Mesenchymal stem cell (in vitro differentiated cells and primary cell): Measurements from ENCODE around the gene CEP72.
"Not testable (repeated sequence)": the region's sequence is repeated elsewhere in the genome, so short reads cannot be mapped to it uniquely, and the experiment has no call there.

ENCODE experiments used
- DNase-seq: peaks from one replicate; pipeline ENCODE4 v3.0.0-alpha.2; 2013
- H2AFZ ChIP-seq: one replicate; pipeline ENCODE4 v1.6.1; 2013; ENCODE audit warnings: low read depth, mild to moderate bottlenecking, control low read depth, inconsistent platforms, low read length, moderate library complexity
- H2AK5ac ChIP-seq: 2 replicates; pipeline ENCODE4 v1.6.1; 2013; ENCODE audit warnings: low read length, moderate library complexity, mild to moderate bottlenecking, inconsistent platforms; ENCODE audit not compliant: severe bottlenecking
- H2BK120ac ChIP-seq: one replicate; pipeline ENCODE4 v1.6.1; 2013; ENCODE audit warnings: low read depth, mild to moderate bottlenecking, inconsistent platforms, low read length, moderate library complexity
- H2BK12ac ChIP-seq, 2 experiments: one replicate each; pipeline ENCODE4 v1.6.1; 2013; ENCODE audit warnings: inconsistent platforms in 2 of 2, low read length in 2 of 2, mild to moderate bottlenecking in 2 of 2, moderate library complexity in 2 of 2, control low read depth in 1 of 2
- H2BK15ac ChIP-seq: one replicate; pipeline ENCODE4 v1.6.1; 2013; ENCODE audit warnings: mild to moderate bottlenecking, low read depth, inconsistent platforms; ENCODE audit not compliant: poor library complexity, severe bottlenecking
- H2BK5ac ChIP-seq: 2 replicates; pipeline ENCODE4 v1.6.1; 2013; ENCODE audit warnings: low read depth, mild to moderate bottlenecking, low read length, control low read depth, inconsistent platforms; ENCODE audit not compliant: poor library complexity, severe bottlenecking
- H3K14ac ChIP-seq, 2 experiments: one replicate each; pipeline ENCODE4 v1.6.1; 2013; ENCODE audit warnings: inconsistent platforms in 2 of 2, low read length in 2 of 2, control low read depth in 1 of 2, mild to moderate bottlenecking in 1 of 2, moderate library complexity in 1 of 2
- H3K18ac ChIP-seq, 2 experiments: one replicate each; pipeline ENCODE4 v1.6.1; 2013; ENCODE audit warnings: inconsistent platforms in 2 of 2, low read length in 2 of 2, control low read depth in 1 of 2, low read depth in 1 of 2, mild to moderate bottlenecking in 1 of 2
- H3K23ac ChIP-seq, 2 experiments: one replicate each; pipeline ENCODE4 v1.6.1; 2013; ENCODE audit warnings: inconsistent platforms in 2 of 2, low read length in 2 of 2, mild to moderate bottlenecking in 2 of 2, moderate library complexity in 2 of 2, control low read depth in 1 of 2
- H3K27ac ChIP-seq: 2 replicates; pipeline ENCODE4 v1.5.1; 2013; ENCODE audit warnings: mild to moderate bottlenecking, moderate library complexity, low read length, control low read depth, inconsistent platforms; ENCODE audit not compliant: poor library complexity, severe bottlenecking
- H3K27me3 ChIP-seq, 2 experiments: 2 replicates each; pipeline versions ENCODE4 v1.6.1 to v1.7.0; 2013; ENCODE audit warnings: low read length in 2 of 2, mild to moderate bottlenecking in 2 of 2, moderate library complexity in 2 of 2, control low read depth in 1 of 2, inconsistent platforms in 1 of 2; ENCODE audit not compliant: control insufficient read depth in 1 of 2, insufficient read depth in 1 of 2
- H3K36me3 ChIP-seq, 2 experiments: 2 replicates each; pipeline versions ENCODE4 v1.6.1 to v1.7.0; 2013; ENCODE audit warnings: low read length in 2 of 2, control low read depth in 1 of 2, inconsistent platforms in 1 of 2, low read depth in 1 of 2, mild to moderate bottlenecking in 1 of 2; ENCODE audit not compliant: insufficient read depth in 2 of 2, control insufficient read depth in 1 of 2
- H3K4ac ChIP-seq, 2 experiments: one replicate each; pipeline ENCODE4 v1.6.1; 2013; ENCODE audit warnings: inconsistent platforms in 2 of 2, low read length in 2 of 2, mild to moderate bottlenecking in 2 of 2, moderate library complexity in 2 of 2, control low read depth in 1 of 2, low read depth in 1 of 2
- H3K4me1 ChIP-seq: 2 replicates; pipeline ENCODE4 v1.6.1; 2013; ENCODE audit warnings: low read depth, low read length, control low read depth; ENCODE audit not compliant: control insufficient read depth, insufficient read depth
- H3K4me2 ChIP-seq: 2 replicates; pipeline ENCODE4 v1.6.1; 2013; ENCODE audit warnings: low read length, mild to moderate bottlenecking, inconsistent platforms; ENCODE audit not compliant: poor library complexity, severe bottlenecking
- H3K4me3 ChIP-seq, 2 experiments: 2 replicates each; pipeline versions ENCODE4 v1.5.1 to v1.7.0; 2013; ENCODE audit warnings: low read length in 2 of 2, mild to moderate bottlenecking in 2 of 2, control low read depth in 1 of 2, low read depth in 1 of 2; ENCODE audit not compliant: insufficient read depth in 1 of 2
- H3K79me1 ChIP-seq: replicated peaks from 2 replicates; pipeline ENCODE4 v1.6.1; 2013; ENCODE audit warnings: mild to moderate bottlenecking, control low read depth, low read length, inconsistent platforms; ENCODE audit not compliant: poor library complexity, severe bottlenecking
- H3K9ac ChIP-seq: 2 replicates; pipeline ENCODE4 v1.7.0; 2013; ENCODE audit warnings: mild to moderate bottlenecking, low read length, moderate library complexity
- H3K9me3 ChIP-seq: 2 replicates; pipeline ENCODE4 v1.7.0; 2013; ENCODE audit warnings: mild to moderate bottlenecking, low read length; ENCODE audit not compliant: control insufficient read depth
- H4K8ac ChIP-seq: one replicate; pipeline ENCODE4 v1.6.1; 2013; ENCODE audit warnings: inconsistent platforms, mild to moderate bottlenecking, low read length, moderate library complexity
- H4K91ac ChIP-seq: one replicate; pipeline ENCODE4 v1.6.1; 2013; ENCODE audit warnings: mild to moderate bottlenecking, low read length, inconsistent platforms
- WGBS: methylation state at CpG from one replicate; pipeline ENCODE4 v1.1.7; 2013; ENCODE audit warnings: mixed read lengths; 5-methylcytosine and 5-hydroxymethylcytosine counted together

CEP72 gene

DNA sequence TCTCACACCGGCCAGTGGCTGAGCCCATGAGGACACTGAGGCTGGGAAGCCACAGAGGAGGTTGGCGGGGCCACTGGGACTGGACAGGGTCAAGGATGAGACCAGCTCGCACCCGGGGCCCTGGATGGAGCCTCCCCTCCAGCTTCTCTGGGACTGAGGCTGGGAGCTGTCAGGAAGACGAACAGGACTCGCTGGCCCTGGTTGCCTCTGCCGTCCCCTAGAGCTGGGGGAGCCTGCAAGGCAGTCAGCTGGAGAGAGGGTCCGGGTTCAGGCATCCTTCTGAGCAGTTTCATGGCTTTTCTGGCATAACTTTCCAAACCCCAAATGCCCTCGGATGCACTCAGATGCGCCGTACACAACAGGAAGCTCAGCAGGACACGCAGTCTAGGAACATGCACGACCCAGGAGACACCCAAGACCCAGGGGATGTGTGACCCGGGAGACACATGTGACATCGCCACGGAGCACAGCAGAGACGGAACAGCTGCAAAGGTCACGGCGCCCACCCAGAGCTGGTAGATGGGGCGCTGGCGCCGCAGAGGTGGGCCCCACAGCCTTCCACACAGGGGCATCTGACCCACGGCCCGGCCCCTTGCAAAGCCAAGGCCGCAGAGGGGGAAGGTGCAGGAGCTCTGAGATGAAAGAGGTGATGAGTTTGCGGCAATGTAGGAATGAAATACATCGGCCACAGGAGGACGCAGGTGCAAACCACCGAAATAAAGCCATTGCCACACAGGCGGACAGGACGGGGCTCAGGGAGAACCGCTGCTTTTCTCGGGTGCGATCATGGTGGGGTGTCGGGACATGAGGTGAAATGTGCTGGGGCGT is 63.9 kb downstream of the CEP72 start:
- no peak overlapping the region for H2BK15ac ChIP-seq
- peaks cover 38% of the 10 kb centered on the region for H3K4me1 ChIP-seq
- peaks cover 8 to 49% of the 10 kb centered on the region in 2 experiments for H3K27me3 ChIP-seq
- H3K9me3 ChIP-seq: no peaks in the 10 kb centered on the region
- no peak overlapping the region for H3K4me3 ChIP-seq
- peaks cover 0 to 2% of the 10 kb centered on the region in 2 experiments for H3K36me3 ChIP-seq
- no peak overlapping the region for H3K23ac ChIP-seq
- no peak overlapping the region for H3K27ac ChIP-seq
- no peak overlapping the region for H3K4ac ChIP-seq
- DNase-seq: no peak
- no peak overlapping the region for H3K14ac ChIP-seq
- H3K4me2 ChIP-seq: no peak overlapping the region
- no peak overlapping the region for H3K9ac ChIP-seq
- no peak overlapping the region for H3K18ac ChIP-seq
- H2AK5ac ChIP-seq: no peak overlapping the region
- WGBS: 90% methylated on average over 36 of the region's 36 CpGs
- no peaks in the 10 kb centered on the region for H3K79me1 ChIP-seq
- no peak overlapping the region for H2BK120ac ChIP-seq
- no peak overlapping the region for H4K8ac ChIP-seq
- H2AFZ ChIP-seq: no peak overlapping the region
- no peak overlapping the region for H2BK5ac ChIP-seq
- no peak overlapping the region for H2BK12ac ChIP-seq
- no peak overlapping the region for H4K91ac ChIP-seq

DNA sequence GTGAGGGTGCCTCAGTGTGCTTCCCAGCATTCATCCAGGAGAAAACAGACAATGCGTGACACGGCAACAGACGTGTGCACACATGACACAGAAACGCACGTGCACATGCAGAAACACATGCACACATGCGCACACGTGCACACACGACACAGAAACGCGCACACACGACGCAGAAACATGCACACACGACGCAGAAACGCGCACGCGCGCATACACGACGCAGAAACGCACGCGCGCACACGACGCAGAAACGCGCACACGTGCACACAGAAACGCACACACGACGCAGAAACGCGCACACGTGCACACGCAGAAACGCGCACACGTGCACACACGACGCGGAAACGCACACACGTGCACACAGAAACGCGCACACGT is 64.5 kb downstream of the CEP72 start:
- peak overlapping the region in 1 of 2 experiments; percentile 13 for H3K14ac ChIP-seq

DNA sequence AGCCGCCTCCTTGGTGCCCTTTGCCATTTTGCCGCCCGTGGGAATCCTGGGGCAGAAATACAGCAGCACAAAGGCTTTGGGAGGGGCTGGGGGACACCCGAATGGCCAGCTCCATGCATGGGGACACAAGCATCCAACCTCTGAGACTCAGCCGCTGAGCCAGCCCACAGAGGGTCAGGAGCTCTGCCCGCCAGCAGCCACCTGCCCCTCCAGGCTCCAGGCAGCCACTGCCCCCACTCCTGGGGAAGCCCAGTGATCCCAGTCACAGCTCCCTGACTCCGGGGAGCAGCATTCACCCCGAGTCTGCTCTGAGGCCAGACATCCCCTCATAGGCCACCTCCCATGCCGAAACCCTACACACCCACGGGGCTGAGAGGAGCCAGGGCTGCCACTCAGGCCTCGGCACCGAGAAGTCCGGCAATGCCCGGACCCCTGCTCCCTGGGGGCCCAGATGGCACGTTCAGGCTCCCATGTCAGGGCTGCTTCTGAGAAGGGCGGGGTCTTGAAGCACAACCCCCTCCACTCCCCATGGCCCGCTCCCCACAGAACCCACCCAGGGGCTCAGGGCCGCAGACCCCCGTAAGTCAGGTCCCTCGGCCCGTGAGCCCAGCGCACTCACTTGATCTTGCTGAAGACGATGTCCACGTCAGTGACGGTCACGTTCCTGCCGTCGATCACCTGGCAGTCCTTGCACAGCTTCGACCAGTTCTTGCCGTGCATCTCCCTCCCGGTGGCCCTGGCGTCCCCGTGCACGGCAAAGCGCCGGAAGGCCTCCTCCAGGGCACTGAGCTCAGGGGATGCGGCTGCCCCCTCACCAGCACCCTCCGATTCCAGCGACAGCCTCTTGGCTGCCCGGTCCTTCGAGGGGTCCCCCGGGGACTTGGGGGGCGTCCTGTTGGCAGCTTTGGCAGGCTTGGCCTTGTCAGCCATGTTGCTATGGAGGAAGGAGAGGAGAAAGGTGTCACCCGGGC is 65.3 kb downstream of the CEP72 start:
- H2BK15ac ChIP-seq: no peak overlapping the region
- H3K9me3 ChIP-seq: no peaks in the 10 kb centered on the region
- H2AK5ac ChIP-seq: no peak overlapping the region
- no peak overlapping the region for H4K8ac ChIP-seq
- no peak overlapping the region for H3K4me2 ChIP-seq
- H3K4me1 ChIP-seq: peaks cover 29% of the 10 kb centered on the region
- no peak overlapping the region for H2BK5ac ChIP-seq
- no peak overlapping the region for H2BK120ac ChIP-seq
- peaks cover 8 to 41% of the 10 kb centered on the region in 2 experiments for H3K27me3 ChIP-seq
- WGBS: 84% methylated on average over 41 of the region's 44 CpGs
- peaks cover 0 to 2% of the 10 kb centered on the region in 2 experiments for H3K36me3 ChIP-seq
- no peak overlapping the region for H3K4me3 ChIP-seq
- H3K18ac ChIP-seq: no peak overlapping the region
- no peak overlapping the region for H2AFZ ChIP-seq
- peak overlapping the region; percentile 61 for H4K91ac ChIP-seq
- H3K4ac ChIP-seq: no peak overlapping the region
- H3K14ac ChIP-seq: no peak overlapping the region
- no peaks in the 10 kb centered on the region for H3K79me1 ChIP-seq
- no peak overlapping the region for H3K9ac ChIP-seq
- H3K27ac ChIP-seq: no peak overlapping the region
- DNase-seq: no peak
- H3K23ac ChIP-seq: no peak overlapping the region
- H2BK12ac ChIP-seq: no peak overlapping the region

More for the DNA sequence above, 64.5 kb downstream of the CEP72 start:
- Histone ChIP-seq H3K4me2 (no peak overlapping the region), H3K23ac (no peak overlapping the region), H3K27me3 (peaks cover 8 to 48% of the 10 kb centered on the region in 2 experiments), H3K27ac (no peak overlapping the region), H3K36me3 (peaks cover 0 to 2% of the 10 kb centered on the region in 2 experiments), H4K91ac (peak overlapping the region; percentile 34), H3K9ac (no peak overlapping the region), H2BK5ac (no peak overlapping the region), H3K4me1 (peaks cover 36% of the 10 kb centered on the region), H2BK120ac (no peak overlapping the region), H2AK5ac (no peak overlapping the region), H4K8ac (no peak overlapping the region), H3K18ac (no peak overlapping the region), H3K9me3 (no peaks in the 10 kb centered on the region), H2BK15ac (no peak overlapping the region), H3K79me1 (no peaks in the 10 kb centered on the region), H2BK12ac (no peak overlapping the region), H2AFZ (no peak overlapping the region), H3K4me3 (no peak overlapping the region), H3K4ac (no peak overlapping the region)
- WGBS: 96% methylated on average over 48 of the region's 48 CpGs
- DNase-seq: no peak

DNA sequence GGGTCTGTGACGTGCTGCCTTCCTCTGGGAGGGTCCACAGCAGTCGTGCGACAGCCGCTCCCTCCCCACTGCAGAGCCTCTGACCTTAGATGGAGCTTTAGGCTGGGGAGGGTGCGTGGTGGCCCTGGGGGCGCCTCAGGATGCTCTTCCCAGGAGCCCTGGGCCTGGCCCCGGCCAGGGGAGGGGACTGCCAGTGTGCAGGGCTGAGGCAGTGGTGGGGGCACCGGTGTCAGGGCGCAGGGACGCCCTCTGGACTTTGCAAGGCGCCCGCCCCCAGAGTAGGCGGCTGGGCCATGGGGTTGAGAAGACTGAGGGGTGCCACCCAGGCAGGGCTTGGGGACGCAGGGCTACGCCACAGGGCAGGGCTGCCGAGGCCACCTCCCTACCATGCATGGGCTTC is 66.4 kb downstream of the CEP72 start:
- H3K23ac ChIP-seq, H3K14ac ChIP-seq, H2BK15ac ChIP-seq, H3K36me3 ChIP-seq, H3K4ac ChIP-seq, H3K9me3 ChIP-seq, H2BK5ac ChIP-seq, H2BK120ac ChIP-seq, DNase-seq, H3K79me1 ChIP-seq, H2AK5ac ChIP-seq, H3K4me2 ChIP-seq, H3K9ac ChIP-seq, H3K4me3 ChIP-seq, H3K27ac ChIP-seq, H4K91ac ChIP-seq, H4K8ac ChIP-seq, H3K18ac ChIP-seq, H2AFZ ChIP-seq, H2BK12ac ChIP-seq: not testable (repeated sequence)
- H3K27me3 ChIP-seq: peaks cover 5 to 30% of the 10 kb centered on the region in 2 experiments
- H3K4me1 ChIP-seq: peaks cover 18% of the 10 kb centered on the region
- WGBS: 86% methylated on average over 11 of the region's 16 CpGs
